Measurements from ENCODE around the gene PCGF1.

GRCh38 chr2:74498500-74499266 lies 8.8 kb downstream of the PCGF1 start:
- TF ChIP-seq CTCF (IDR thresholded peaks at IDR 0.05 in 2 of 3, conservative IDR thresholded peaks at IDR 0.05 in 1 of 3; ENCODE audit: borderline replicate concordance in 1 of 3, insufficient read depth in 1 of 3, low read depth in 2 of 3, low read length in 2 of 3) = no peak
- no peak for TF ChIP-seq EZH2phosphoT487 (IDR thresholded peaks at IDR 0.05; ENCODE audit: borderline replicate concordance)
- no peak for TF ChIP-seq ZBTB33 (IDR thresholded peaks at IDR 0.05; ENCODE audit: extremely low read depth, insufficient replicate concordance, low read length)
- no peak for TF ChIP-seq POLR2A (IDR thresholded peaks at IDR 0.05; ENCODE audit: borderline replicate concordance, extremely low read depth, insufficient read depth, insufficient read length)
- TF ChIP-seq EZH2 (IDR thresholded peaks at IDR 0.05) = no peak
- TF ChIP-seq SIN3A (IDR thresholded peaks at IDR 0.05; ENCODE audit: low read depth) = no peak
- no peak for TF ChIP-seq RAD21 (IDR thresholded peaks at IDR 0.05; ENCODE audit: low read depth)
- no peak for TF ChIP-seq ZFX (IDR thresholded peaks at IDR 0.05)
- no peak for TF ChIP-seq POLR2AphosphoS5 (IDR thresholded peaks at IDR 0.05; ENCODE audit: low read depth, low read length)
- TF ChIP-seq JUND (IDR thresholded peaks at IDR 0.05) = no peak
